Adrenal gland (tissue), 12 donors: ENCODE results near the gene MACROD2. TPM values are rescaled to one million over a fixed set of nuclear protein-coding genes. Genes with fewer than 3 reads are reported as not detected.
A peak's percentile ranks its signal among the peaks of the same experiment; 100 is the strongest.

Source experiments
- DNase-seq, 7 donors: peaks; one replicate each; pipeline ENCODE4 v3.0.0-alpha.2; 2019 to 2020
- H3K27ac ChIP-seq, 5 donors: fragments of 200-600 bp; sonication (generic) in 4 of 5; 1 replicate in 3 of 5; 2 replicates in 2 of 5; pipeline versions ENCODE4 v1.5.1 to v1.8.0; 2016 to 2020; ENCODE audit warnings: mild to moderate bottlenecking in 1 of 5
- H3K27me3 ChIP-seq: fragments of 200-600 bp; 2 replicates; pipeline ENCODE4 v1.8.0; 2021
- H3K36me3 ChIP-seq, 2 donors: fragments of 200-600 bp; replicated peaks in 1 of 2; 1 replicate in 1 of 2; 2 replicates in 1 of 2; pipeline versions ENCODE4 v1.5.1 to v1.8.0; 2018 to 2022
- H3K4me1 ChIP-seq, 2 donors: fragments of 200-600 bp; replicated peaks in 1 of 2; 1 replicate in 1 of 2; 2 replicates in 1 of 2; pipeline versions ENCODE4 v1.5.1 to v1.8.0; 2018 to 2021
- H3K4me3 ChIP-seq, 4 donors: fragments of 200-600 bp; sonication (generic) in 3 of 4; one replicate each; pipeline ENCODE4 v1.5.1; 2016 to 2018
- H3K9me3 ChIP-seq, 3 donors: fragments of 200-600 bp; sonication (generic) in 1 of 3; replicated peaks in 1 of 3; 1 replicate in 2 of 3; 2 replicates in 1 of 3; pipeline versions ENCODE4 v1.5.1 to v1.8.0; 2016 to 2021
- POLR2A ChIP-seq, 2 donors: fragments of 450-650 bp; IDR thresholded peaks; one replicate each; pipeline ENCODE4 v1.6.1; 2017; ENCODE audit warnings: antibody characterized with exemption in 2 of 2, mild to moderate bottlenecking in 2 of 2, moderate library complexity in 1 of 2
- WGBS, 4 donors: extraction: QIAGEN DNeasy Blood & Tissue Kit in 2 of 4; methylation state at CpG; one replicate each; pipeline versions ENCODE4 v1.1.5 to v1.1.7; 2013 to 2017; 5-methylcytosine and 5-hydroxymethylcytosine counted together
- intact Hi-C, 2 donors: fragments of 100-400 bp; cut with DNase I; formaldehyde crosslinking; loops; one replicate each; pipeline versions ENCODE4 v1.14.1 to v1.15.0; 2022 to 2023
- polyA plus RNA-seq, 3 donors: library from polyadenylated mRNA; stranded (reverse); fragments of 200-250 nt in 2 of 3; fragments of 350-450 nt in 1 of 3; fragmentation: Illumina TruSeq in 1 of 3; extraction: RNeasy Lipid Tissue Mini Kit (QIAGEN cat#74804) in 1 of 3; gene quantifications; one replicate each; pipeline ENCODE4 v1.2.3, GENCODE V29; 2013 to 2014
- total RNA-seq, 9 donors: library from RNA; depleted of rRNA in 4 of 9; stranded (reverse); fragments of >200 nt in 4 of 9; fragments of 120-200 nt in 1 of 9; fragmentation: NEBNext Ultra II Directional in 1 of 9; extraction: Animal tissue kit (Norgen Biotek cat#: 25700) in 1 of 9; gene quantifications; one replicate each; pipeline versions ENCODE4 v1.1.0 to v1.2.4, GENCODE V29; 2013 to 2023
- TF ChIP-seq, protein P1 (sequence below), 6 experiments: fragments of 450-650 bp in 4 of 6; fragments of 200-600 bp in 2 of 6; sonication (generic) in 1 of 6; IDR thresholded peaks; 1 replicate in 5 of 6; 2 replicates in 1 of 6; pipeline versions ENCODE4 v1.5.1 to v1.8.0; 2016 to 2021; ENCODE audit warnings: antibody characterized with exemption in 6 of 6, mild to moderate bottlenecking in 2 of 6, moderate library complexity in 1 of 6
- donor health status: healthy with polysubstance abuse.
- donor health status: Bipolar disorder and iron deficiency.
- donor health status: DM: yes; HTN: yes; CAD: no.
- donor health status: DM: no; HTN: no; CAD: no.
- donor health status: DM: no; HTN: no; CAD: no.
- donor health status: DM: yes; HTN: yes; CAD: no.

MACROD2 gene
- total and polyA plus RNA-seq, 12 donors: 1.1 to 21.2 (median 6.4) TPM

- H3K4me3 ChIP-seq: no peak overlapping the region
- no peaks in the 10 kb centered on the region for H3K27me3 ChIP-seq
- no peak for DNase-seq
- intact Hi-C loops: no loop called here
- H3K36me3 ChIP-seq: no peaks in the 10 kb centered on the region
- H3K4me1 ChIP-seq: no peaks in the 10 kb centered on the region
- H3K27ac ChIP-seq: no peak overlapping the region
- 51 to 61% (median 55%) methylated on average over 4 of the region's 4 CpGs for WGBS, 4 donors
- H3K9me3 ChIP-seq: no peaks in the 10 kb centered on the region
- TF ChIP-seq, protein P1, sequence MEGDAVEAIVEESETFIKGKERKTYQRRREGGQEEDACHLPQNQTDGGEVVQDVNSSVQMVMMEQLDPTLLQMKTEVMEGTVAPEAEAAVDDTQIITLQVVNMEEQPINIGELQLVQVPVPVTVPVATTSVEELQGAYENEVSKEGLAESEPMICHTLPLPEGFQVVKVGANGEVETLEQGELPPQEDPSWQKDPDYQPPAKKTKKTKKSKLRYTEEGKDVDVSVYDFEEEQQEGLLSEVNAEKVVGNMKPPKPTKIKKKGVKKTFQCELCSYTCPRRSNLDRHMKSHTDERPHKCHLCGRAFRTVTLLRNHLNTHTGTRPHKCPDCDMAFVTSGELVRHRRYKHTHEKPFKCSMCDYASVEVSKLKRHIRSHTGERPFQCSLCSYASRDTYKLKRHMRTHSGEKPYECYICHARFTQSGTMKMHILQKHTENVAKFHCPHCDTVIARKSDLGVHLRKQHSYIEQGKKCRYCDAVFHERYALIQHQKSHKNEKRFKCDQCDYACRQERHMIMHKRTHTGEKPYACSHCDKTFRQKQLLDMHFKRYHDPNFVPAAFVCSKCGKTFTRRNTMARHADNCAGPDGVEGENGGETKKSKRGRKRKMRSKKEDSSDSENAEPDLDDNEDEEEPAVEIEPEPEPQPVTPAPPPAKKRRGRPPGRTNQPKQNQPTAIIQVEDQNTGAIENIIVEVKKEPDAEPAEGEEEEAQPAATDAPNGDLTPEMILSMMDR (IDR thresholded peaks at IDR 0.05): no peak
- no peak for TF ChIP-seq POLR2A (IDR thresholded peaks at IDR 0.05)
Observed at GRCh38 chr20:15455279-15455678, 1460.0 kb downstream of the MACROD2 start.

DNA sequence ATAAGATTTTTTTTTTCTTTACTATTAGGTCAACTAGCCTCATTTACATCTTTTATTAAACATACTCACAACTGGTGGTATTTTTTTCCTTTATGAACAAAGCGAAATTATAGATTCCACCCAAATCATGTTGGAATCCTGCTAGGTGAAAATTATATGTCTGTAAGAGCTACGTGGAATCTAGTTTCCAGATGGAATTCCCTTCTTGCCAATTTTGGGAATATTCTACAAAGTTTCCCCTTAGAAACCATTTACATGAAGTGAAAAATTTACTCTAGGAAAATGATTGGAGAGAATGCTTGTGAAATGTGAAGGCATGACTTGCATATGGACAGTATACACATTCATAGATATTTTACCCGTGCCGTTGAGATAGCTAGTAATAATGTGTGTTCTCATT is 1466.6 kb downstream of the MACROD2 start:
- Histone ChIP-seq H3K4me1 (no peaks in the 10 kb centered on the region), H3K36me3 (no peaks in the 10 kb centered on the region), H3K27me3 (no peaks in the 10 kb centered on the region), H3K4me3 (no peak overlapping the region), H3K9me3 (no peaks in the 10 kb centered on the region), H3K27ac (no peak overlapping the region)
- DNase-seq: no peak
- intact Hi-C loops: no loop called here
- TF ChIP-seq, protein P1 (IDR thresholded peaks at IDR 0.05): no peak
- no peak for TF ChIP-seq POLR2A (IDR thresholded peaks at IDR 0.05)
- WGBS, 4 donors: 87 to 93% (median 89%) methylated on average over 4 of the region's 4 CpGs

DNA sequence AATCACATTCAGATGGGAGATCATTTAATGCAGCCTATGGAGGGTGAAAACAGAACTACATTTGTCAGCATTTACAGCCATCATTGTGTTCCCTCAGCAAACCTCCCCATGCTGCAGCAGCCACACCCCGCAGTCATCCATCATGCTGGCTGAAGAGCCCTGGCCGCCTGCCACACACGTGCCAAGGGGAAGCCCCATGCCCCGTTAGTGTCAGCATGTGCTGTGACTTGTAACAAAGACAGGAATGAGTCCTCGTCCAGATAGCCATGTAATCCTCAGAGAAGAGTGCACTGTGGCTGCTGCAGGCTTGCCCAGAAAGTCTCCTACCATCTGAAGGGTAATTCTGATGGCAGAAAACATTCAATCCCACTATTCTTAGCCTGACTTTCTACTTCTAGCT is 1480.2 kb downstream of the MACROD2 start:
- no peak overlapping the region for H3K27ac ChIP-seq
- no peaks in the 10 kb centered on the region for H3K36me3 ChIP-seq
- peaks cover 0 to 6% of the 10 kb centered on the region in 2 donors for H3K4me1 ChIP-seq
- no peak overlapping the region for H3K4me3 ChIP-seq
- 14 to 23% (median 18%) methylated on average over 2 to 5 of the region's 5 CpGs for WGBS, 4 donors
- intact Hi-C loops: no loop called here
- no peak for TF ChIP-seq POLR2A (IDR thresholded peaks at IDR 0.05)
- TF ChIP-seq, protein P1 (IDR thresholded peaks at IDR 0.05): no peak
- no peaks in the 10 kb centered on the region for H3K27me3 ChIP-seq
- no peaks in the 10 kb centered on the region for H3K9me3 ChIP-seq
- DNase-seq: peak in 6 of 7 donors; percentile 13 to 41 (median 20)

DNA sequence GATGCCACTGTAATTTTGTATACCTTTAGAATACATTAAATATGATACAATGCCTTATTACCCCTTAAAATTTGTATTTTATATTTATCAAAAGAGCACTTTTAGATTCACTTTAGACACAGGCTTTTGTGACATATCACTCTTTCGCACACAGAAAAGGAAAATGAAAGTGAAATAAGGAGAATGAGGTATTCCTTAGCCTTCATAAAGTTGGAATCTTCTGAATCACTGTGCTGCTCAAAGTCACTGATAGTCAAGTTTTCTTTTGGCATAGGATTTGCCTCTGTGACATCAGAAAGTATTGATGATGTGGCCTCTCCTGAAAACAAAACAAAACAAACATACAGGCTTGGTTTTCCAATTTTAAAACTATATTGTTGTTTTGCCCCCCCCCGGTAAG is 1480.9 kb downstream of the MACROD2 start:
- TF ChIP-seq, protein P1 (IDR thresholded peaks at IDR 0.05): no peak
- no peak for TF ChIP-seq POLR2A (IDR thresholded peaks at IDR 0.05)
- intact Hi-C loops: no loop called here
- no peaks in the 10 kb centered on the region for H3K36me3 ChIP-seq
- H3K27ac ChIP-seq: no peak overlapping the region
- no peaks in the 10 kb centered on the region for H3K27me3 ChIP-seq
- H3K4me1 ChIP-seq: peaks cover 0 to 6% of the 10 kb centered on the region in 2 donors
- 76 to 82% (median 78%) methylated on average over 2 of the region's 2 CpGs for WGBS, 4 donors
- DNase-seq: no peak
- no peak overlapping the region for H3K4me3 ChIP-seq
- H3K9me3 ChIP-seq: no peaks in the 10 kb centered on the region
